Measurements from ENCODE around the gene KLHL22. TPM values are rescaled to one million over a fixed set of nuclear protein-coding genes. Genes with fewer than 3 reads are reported as not detected.

Gene KLHL22
- total RNA-seq, 2 donors from 2014 or later = 45.1 to 51.3 TPM

GRCh38 chr22:20431511-20432192 lies 63.9 kb downstream of the KLHL22 start:
- Histone ChIP-seq H3K36me3 (no peaks in the 10 kb centered on the region), H3K9me3 (no peaks in the 10 kb centered on the region), H3K4me1 (replicated peaks) (peaks cover 14% of the 10 kb centered on the region), H3K4me3 (peak overlapping the region in 1 of 2 donors; percentile 29), H3K27me3 (replicated peaks; ENCODE audit: insufficient read depth) (no peaks in the 10 kb centered on the region), H3K27ac (no peak overlapping the region)
- 48% methylated on average over 34 of the region's 50 CpGs for WGBS
- no peak for TF ChIP-seq CTCF (IDR thresholded peaks at IDR 0.05)
- intact Hi-C loops (cut with DNase I) = loop anchor here (10.0 kb wide), 1 partner anchor 123 kb away; no protein-coding TSS in a partner anchor
- no peak for DNase-seq (ENCODE audit: low spot score)

GRCh38 chr22:20430720-20431510 lies 64.7 kb downstream of the KLHL22 start:
- TF ChIP-seq CTCF (IDR thresholded peaks at IDR 0.05) = peak in 2 of 4 experiments; percentile 44 to 48
- TF ChIP-seq POLR2AphosphoS5 (IDR thresholded peaks at IDR 0.05) = no peak
- no peak for TF ChIP-seq POLR2A (IDR thresholded peaks at IDR 0.05)
- 34% methylated on average over 51 of the region's 94 CpGs for WGBS
- H3K27ac ChIP-seq = no peak overlapping the region
- intact Hi-C loops (cut with DNase I) = loop anchor here (10.0 kb wide), 1 partner anchor 124 kb away; no protein-coding TSS in a partner anchor
- DNase-seq (ENCODE audit: low spot score) = peak; percentile 33
- H3K4me1 ChIP-seq (replicated peaks) = peaks cover 10% of the 10 kb centered on the region
- H3K4me3 ChIP-seq = peak overlapping the region in 1 of 2 donors; percentile 29
- no peaks in the 10 kb centered on the region for H3K9me3 ChIP-seq
- H3K36me3 ChIP-seq = no peaks in the 10 kb centered on the region
- H3K27me3 ChIP-seq (replicated peaks; ENCODE audit: insufficient read depth) = no peaks in the 10 kb centered on the region

- Histone ChIP-seq H3K27me3 (replicated peaks; ENCODE audit: insufficient read depth) (no peaks in the 10 kb centered on the region), H3K4me3 (no peak overlapping the region), H3K9me3 (no peaks in the 10 kb centered on the region), H3K27ac (no peak overlapping the region), H3K4me1 (replicated peaks) (peaks cover 8% of the 10 kb centered on the region), H3K36me3 (no peaks in the 10 kb centered on the region)
- intact Hi-C loops (cut with DNase I) = loop anchor here (10.0 kb wide), 1 partner anchor 125 kb away; no protein-coding TSS in a partner anchor
- TF ChIP-seq CTCF (IDR thresholded peaks at IDR 0.05) (no peak), POLR2A (IDR thresholded peaks at IDR 0.05) (no peak), POLR2AphosphoS5 (IDR thresholded peaks at IDR 0.05) (no peak)
- DNase-seq (ENCODE audit: low spot score) = no peak
- 78% methylated on average over 30 of the region's 37 CpGs for WGBS
Observed at GRCh38 chr22:20430101-20430719, 65.4 kb downstream of the KLHL22 start.

- H3K36me3 ChIP-seq = no peaks in the 10 kb centered on the region
- H3K27ac ChIP-seq = no peak overlapping the region
- WGBS = 69% methylated on average over 75 of the region's 75 CpGs
- H3K9me3 ChIP-seq = no peaks in the 10 kb centered on the region
- no peaks in the 10 kb centered on the region for H3K27me3 ChIP-seq (replicated peaks; ENCODE audit: insufficient read depth)
- TF ChIP-seq POLR2A (IDR thresholded peaks at IDR 0.05) (no peak), CTCF (IDR thresholded peaks at IDR 0.05) (no peak), POLR2AphosphoS5 (IDR thresholded peaks at IDR 0.05) (no peak)
- peaks cover 8% of the 10 kb centered on the region for H3K4me1 ChIP-seq (replicated peaks)
- DNase-seq (ENCODE audit: low spot score) = no peak
- no peak overlapping the region for H3K4me3 ChIP-seq
- intact Hi-C loops (cut with DNase I) = loop anchor here (10.0 kb wide), 1 partner anchor 125 kb away; no protein-coding TSS in a partner anchor
Observed at GRCh38 chr22:20429254-20430100, 66.1 kb downstream of the KLHL22 start.
